MM.1S (cell line): Measurements from ENCODE around the gene CD3D.

Experiments used
- EZH2 ChIP-seq: fragments of 300-600 bp; sonication (generic); optimal IDR thresholded peaks from 2 replicates; pipeline ENCODE3; 2017; ENCODE audit warnings: low read depth, mild to moderate bottlenecking, antibody characterized with exemption, low read length, mixed read lengths
- EZH2phosphoT487 ChIP-seq: fragments of 300-600 bp; sonication (generic); IDR thresholded peaks from 2 replicates; pipeline ENCODE4 v1.6.1; 2018; ENCODE audit warnings: antibody characterized with exemption, low read length

DNA sequence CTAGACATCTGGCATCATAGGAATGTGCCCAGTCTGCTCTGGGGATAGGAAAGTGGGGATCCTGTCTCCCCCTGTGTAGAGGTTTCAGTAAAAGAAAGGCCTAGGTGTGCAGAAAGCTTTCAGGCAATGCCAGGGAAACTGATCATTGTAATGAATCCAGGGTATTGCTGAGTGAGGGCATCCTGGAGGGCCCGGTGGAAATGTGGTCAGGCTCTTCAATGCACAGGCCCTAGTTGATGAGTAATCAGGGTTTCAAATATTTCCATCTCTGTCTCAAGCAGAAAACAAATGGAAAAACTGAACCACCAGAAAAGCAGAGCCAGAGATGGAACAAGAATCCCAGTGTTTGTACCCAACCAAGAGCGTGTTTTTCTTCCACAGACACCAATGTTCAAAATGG is 35.9 kb downstream of the CD3D start:
- TF ChIP-seq EZH2 (no peak), EZH2phosphoT487 (no peak)
